Stimulated activated CD4-positive, alpha-beta T cell treated with anti-CD3 and anti-CD28 coated beads, Interleukin-1b, Interleukin-23, amount 100 ng/mL, for 24 hours (primary cell): ENCODE data around the gene ANTXR1.
"Not testable (repeated sequence)": the region's sequence is repeated elsewhere in the genome, so short reads cannot be mapped to it uniquely, and the experiment has no call there.

Experiments
- DNase-seq, 4 experiments: peaks; one replicate each; pipeline ENCODE4 v3.0.0-alpha.2; 2020; ENCODE audit warnings: low read depth in 4 of 4, low spot score in 1 of 4

Gene ANTXR1

GRCh38 chr2:69163109-69163508 lies 150.1 kb downstream of the ANTXR1 start:
- DNase-seq, result no peak

- DNase-seq, result no peak
Measured at GRCh38 chr2:69163556-69163955, 150.6 kb downstream of the ANTXR1 start.

- DNase-seq, result no peak
Measured at GRCh38 chr2:69164061-69164778, 151.2 kb downstream of the ANTXR1 start.

GRCh38 chr2:69165091-69165880 lies 152.3 kb downstream of the ANTXR1 start:
- no peak for DNase-seq

GRCh38 chr2:69166465-69166811 lies 153.5 kb downstream of the ANTXR1 start:
- DNase-seq, result no peak

- DNase-seq, result no peak
Measured at GRCh38 chr2:69166812-69167468, 154.0 kb downstream of the ANTXR1 start.

GRCh38 chr2:69167469-69167822 lies 154.5 kb downstream of the ANTXR1 start:
- no peak for DNase-seq

GRCh38 chr2:69168144-69168813 lies 155.3 kb downstream of the ANTXR1 start:
- no peak for DNase-seq

GRCh38 chr2:69168950-69169654 lies 156.1 kb downstream of the ANTXR1 start:
- no peak for DNase-seq

GRCh38 chr2:69169655-69170389 lies 156.8 kb downstream of the ANTXR1 start:
- DNase-seq, result no peak

- no peak for DNase-seq
Measured at GRCh38 chr2:69170661-69171060, 157.7 kb downstream of the ANTXR1 start.

GRCh38 chr2:69171116-69171896 lies 158.3 kb downstream of the ANTXR1 start:
- DNase-seq, result no peak

GRCh38 chr2:69171897-69172525 lies 159.0 kb downstream of the ANTXR1 start:
- DNase-seq, result no peak

GRCh38 chr2:69173706-69174105 lies 160.7 kb downstream of the ANTXR1 start:
- no peak for DNase-seq

GRCh38 chr2:69174211-69174610 lies 161.2 kb downstream of the ANTXR1 start:
- not testable (repeated sequence) for DNase-seq

- DNase-seq, result no peak
Measured at GRCh38 chr2:69175790-69176715, 163.1 kb downstream of the ANTXR1 start.

- DNase-seq, result no peak
Measured at GRCh38 chr2:69177063-69177771, 164.2 kb downstream of the ANTXR1 start.
